ENCODE measurements around the gene ZDHHC17.
"Not testable (repeated sequence)": the region's sequence is repeated elsewhere in the genome, so short reads cannot be mapped to it uniquely, and the experiment has no call there.

The ZDHHC17 gene

DNA sequence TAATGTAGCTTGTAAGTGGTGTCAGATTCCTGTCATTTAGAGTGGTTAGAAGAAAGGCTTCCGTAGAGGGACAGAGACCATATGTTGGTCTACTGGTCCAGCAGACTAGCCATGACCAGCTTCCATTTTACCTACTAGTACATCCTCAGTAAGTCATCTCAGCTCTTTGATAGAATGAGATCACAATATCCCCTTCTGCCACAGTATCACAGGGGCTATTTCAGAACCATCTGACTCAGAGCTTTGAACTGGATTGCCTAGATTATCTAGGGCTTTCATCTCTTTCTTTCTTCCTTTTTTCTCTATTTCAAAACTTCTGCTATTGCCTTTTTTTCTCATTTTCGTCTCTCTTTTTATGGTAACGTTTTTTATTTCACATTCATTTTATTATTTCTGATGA is 4.7 kb downstream of the ZDHHC17 start:
- DNase-seq (ENCODE audit: low read depth) = no peak

DNA sequence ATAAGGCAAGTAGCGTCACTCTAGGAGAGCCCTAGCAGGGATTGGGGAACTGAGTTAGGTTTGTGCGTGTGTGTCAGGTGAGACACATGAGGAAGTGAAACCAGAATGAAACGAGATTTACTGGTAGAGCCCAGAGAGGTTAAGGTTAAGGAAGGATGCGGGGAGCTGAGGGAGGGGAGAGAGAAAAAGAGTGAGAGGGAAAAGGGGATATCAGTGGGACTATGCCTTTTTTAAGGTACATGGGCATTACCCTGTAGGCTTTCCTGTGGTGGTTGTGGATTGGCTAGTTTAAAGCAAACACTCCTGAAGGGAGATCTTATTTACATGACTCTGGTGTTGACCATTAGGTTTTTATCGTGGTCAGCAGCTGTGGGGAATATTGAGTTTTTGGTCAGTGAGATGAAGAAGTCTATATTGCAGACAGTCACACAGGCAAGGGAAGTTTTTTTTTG is 13.9 kb downstream of the ZDHHC17 start:
- DNase-seq (ENCODE audit: low read depth) = no peak

DNA sequence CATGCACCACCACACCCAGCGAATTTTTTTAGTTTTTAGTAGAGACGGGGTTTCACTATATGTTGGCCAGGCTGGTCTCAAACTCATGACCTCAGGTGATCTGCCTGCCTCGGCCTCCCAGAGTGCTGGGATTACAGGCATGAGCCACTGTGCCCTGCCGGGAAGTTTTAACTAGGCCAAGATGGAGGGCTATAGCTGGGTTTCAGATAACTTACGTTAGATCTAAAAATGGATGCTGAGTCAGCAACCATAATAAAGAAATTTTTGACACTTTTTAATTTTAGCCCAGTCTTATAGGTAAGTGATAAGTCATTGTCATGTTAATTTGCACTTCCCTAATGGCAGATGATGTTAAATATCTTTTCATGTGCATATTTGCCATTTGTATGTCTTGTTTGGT is 14.4 kb downstream of the ZDHHC17 start:
- DNase-seq (ENCODE audit: low read depth) = no peak

DNA sequence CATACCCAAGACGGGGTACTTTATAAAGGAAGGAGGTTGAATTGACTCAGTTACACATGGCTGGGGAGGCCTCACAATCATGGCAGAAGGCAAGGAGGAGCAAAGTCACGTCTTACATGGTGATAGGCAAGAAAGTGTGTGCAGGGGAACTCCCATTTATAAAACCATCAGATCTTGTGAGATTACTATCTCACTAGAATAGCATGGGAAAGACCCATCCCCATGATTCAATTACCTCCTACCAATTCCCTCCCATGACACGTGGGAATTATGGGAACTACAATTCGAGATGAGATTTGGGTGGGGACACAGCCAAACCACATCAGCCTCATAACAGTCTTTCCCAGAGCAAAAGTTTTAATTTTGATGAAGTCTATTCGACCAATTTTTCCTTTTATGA is 15.4 kb downstream of the ZDHHC17 start:
- DNase-seq (ENCODE audit: low read depth) = not testable (repeated sequence)

DNA sequence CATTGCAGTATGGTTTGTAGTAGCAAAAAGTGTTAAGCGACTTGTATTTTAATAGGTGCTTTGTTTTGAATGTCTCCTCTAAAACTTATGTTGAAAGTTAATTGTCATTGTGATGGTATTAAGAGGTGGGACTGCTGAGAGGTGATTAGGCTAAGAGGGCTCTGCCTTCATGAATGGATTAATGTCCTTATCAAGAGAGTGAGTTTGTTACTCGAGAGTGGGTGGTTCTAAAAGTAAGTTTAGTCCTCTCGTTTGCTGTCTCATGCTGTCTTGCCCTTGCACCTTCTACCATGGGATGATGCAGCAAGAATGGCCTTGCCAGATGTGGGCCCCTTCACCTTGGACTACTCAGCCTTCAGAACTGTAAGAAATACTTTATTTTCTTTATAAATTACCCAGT is 17.4 kb downstream of the ZDHHC17 start:
- DNase-seq (ENCODE audit: low read depth) = no peak

DNA sequence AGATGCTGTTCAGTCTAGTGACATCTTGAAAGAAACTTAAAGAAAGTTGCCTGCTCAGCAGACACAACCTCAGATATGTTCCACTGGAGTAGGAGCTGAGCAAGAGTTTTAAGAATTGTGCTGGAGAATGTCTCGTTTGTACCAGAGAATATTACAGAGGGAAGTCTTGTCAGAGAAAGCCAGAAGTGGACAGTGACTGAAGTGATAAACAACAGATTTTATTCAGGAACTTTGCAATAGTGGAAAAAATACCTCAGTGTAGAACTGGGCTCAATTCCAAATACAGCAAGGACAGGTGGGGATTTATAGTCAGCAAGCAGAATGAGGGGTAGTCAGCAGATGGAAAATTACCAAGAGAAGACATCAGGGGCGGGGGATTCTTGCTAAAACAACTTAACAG is 18.6 kb downstream of the ZDHHC17 start:
- no peak for DNase-seq (ENCODE audit: low read depth)

DNA sequence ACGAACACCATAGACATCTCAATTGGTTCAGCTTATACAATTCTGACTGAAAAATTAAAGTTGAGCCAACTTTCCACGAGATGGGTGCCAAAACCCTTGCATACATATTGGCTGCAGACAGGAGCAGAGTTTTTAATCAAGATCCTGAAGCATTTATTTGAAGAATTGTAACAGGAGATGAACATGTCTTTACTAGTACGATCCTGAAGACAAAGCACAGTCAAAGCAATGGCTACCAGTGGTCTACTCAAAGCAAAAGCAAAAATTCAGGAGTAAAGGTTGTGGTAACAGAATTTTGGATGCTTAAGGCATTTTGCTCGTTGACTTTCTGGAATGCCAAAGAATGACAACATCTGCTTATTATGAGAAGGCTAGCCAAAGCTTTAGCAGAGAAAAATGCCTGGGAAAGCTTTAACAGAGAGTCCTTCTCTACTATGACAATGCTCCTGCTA is 20.7 kb downstream of the ZDHHC17 start:
- peak; percentile 69 for DNase-seq (ENCODE audit: low read depth)

DNA sequence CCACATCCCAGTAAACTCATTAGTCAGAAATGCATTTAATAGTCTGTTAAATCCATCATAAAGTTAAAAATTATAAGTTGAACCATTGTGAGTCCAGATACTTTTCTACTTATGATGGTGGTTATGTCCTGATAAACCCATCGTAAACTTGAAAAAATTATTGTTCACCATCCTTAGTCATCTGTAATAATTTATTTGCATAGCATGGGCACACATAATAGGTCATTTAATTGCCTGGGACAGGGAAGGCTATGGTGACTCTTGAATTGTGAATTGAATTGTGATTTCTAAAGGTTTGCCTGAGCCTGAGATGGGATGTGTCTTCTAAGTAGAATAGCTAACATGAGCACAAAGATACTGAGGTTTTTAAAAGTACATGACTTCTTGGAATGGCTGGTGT is 21.5 kb downstream of the ZDHHC17 start:
- DNase-seq (ENCODE audit: low read depth) = no peak

DNA sequence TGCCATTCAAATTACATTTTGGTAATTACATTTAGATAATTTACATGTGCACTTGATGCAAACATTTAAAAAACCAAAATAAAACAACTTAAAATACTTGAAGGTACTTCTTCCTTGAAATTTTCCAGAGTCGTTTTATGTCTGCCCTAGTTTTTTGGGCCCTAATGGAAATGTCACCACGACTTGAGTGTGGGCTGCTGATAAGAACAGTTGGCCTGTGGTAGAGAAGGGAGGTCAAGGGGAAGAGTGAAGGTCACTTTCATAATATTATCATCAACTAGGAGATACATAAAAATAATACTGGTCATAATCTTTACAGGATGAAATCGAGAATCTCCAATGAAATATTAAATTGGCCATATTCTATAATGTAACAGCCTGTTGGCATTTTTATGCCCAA is 23.1 kb downstream of the ZDHHC17 start:
- DNase-seq (ENCODE audit: low read depth) = no peak

DNA sequence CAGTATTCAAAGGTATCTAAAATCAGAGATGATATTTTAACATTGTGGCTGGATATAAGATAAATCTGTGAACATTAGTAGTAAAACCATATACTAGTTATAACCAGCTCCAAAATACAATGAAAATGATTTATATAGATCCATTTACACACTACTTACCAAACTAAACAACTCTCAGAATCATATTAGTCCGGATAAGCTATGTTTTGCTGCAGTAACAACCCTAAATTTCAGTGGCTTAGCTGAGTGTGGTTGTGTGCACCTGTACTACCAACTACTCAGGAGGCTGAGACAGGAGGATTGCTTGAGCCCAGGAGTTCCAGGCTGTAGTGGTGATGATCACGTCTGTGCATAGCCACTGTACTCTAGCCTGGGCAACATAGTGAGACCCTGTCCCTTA is 23.8 kb downstream of the ZDHHC17 start:
- no peak for DNase-seq (ENCODE audit: low read depth)

DNA sequence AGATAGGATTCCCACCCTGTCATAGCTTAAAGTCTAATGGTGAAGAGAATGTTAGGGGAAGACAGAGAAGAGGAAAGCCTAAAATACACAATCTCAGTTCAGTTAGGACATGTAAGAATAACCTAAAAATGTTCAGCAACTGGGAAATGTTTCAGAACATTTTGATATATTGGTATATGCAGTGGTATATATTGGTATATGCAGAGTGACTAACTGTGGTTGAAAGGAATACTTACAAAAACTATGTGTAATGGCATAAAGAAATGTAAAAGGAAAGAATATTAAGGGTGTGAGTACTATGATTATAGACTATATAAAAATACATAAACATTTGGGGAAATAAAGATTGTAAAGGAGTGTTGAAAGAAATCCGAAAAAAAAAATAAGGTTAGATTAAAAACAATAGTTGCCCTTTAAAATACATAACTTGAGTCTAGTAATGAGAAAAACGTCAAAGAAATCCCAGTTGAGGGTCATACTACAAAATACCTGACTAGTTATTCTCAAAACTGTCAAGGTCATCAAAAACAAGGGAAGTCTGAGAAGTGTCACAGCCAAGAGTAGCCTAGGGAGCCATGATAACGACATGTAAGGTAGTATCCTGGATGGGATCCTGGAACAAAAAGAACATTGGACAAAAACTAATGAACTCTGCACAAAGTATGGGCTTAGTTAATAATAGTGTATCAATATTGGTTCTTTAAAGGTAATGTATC is 25.6 kb downstream of the ZDHHC17 start:
- no peak for DNase-seq (ENCODE audit: low read depth)

DNA sequence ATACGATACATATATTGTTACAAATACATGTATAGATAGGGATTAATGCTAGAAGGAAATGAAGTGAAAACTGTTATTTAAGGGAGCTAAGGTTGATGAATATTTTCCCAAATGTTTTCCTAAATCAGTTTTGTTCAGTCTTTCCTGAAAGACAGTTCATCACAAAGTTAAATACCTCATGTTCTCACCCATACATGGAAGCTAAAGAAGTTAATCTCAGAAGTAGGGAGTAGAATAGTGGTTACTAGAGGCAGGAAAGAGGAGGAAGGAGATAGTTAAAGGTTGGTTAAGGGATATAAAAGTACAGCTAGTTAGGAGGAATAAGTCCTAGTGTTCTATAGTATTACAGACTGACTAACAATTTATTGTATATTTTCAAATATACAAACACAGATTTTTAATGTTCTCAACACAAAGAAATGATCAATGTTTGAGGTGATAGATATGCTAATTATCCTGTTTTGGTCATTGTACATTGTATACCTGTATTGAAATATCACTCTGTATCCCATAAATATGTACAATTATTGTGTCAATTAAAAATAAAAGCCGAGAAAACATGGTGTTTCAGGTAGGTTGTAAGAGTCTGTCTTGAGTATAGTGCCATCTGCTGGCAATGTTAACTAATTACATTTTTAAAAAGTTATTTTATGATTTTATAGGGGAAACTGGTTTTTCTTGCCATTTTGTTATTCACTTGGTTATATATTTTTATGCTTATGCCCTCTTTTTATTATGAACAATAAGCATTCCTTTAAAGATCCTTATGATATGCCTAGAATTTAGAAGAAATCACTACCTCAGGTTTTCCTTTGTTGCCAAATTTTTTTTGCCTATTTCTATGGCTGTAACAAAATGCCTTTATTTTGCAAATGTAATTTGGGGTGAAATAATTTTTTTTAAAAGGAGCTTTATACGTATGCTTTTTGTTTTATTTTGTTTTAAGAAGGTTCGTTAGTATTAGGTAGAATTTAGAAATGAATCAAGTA is 26.9 kb downstream of the ZDHHC17 start:
- peak; percentile 4 for DNase-seq (ENCODE audit: low read depth)

DNA sequence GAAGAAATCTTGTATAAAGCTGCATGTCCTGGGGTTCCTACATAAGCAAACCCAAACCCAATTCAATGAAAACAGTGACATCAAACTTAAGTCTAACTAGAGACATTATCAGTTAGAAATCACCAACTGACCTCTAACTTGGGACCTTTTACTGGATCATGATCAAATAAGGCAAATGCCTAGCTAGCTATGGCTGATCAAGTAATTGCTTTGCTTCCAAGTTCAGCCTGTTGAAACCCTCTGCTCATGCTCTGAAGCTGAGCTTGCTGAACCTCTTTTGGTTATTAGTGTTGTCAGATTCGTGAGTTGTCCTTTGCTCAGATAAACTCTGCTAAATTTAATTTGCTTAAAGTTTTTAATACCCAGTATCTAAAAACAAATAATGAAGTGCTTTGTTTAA is 28.9 kb downstream of the ZDHHC17 start:
- DNase-seq (ENCODE audit: low read depth) = no peak

DNA sequence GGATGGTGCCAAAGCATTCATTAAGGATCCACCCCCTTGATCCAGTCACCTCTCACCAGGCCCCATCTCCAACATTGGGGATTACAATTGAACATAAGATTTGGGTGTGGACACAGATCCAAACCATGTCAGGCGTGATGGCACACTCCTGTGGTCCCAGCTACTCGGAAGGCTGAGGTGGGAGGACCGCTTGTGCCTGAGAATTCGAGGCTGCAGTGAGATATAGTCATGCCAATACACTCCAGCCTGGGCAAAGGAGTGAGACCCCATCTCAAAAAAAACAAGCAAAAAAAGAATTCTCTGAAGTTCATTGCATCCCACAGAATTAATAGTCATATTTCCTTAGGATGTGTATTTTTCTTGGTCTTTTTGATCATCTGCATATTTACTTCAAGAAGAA is 34.9 kb downstream of the ZDHHC17 start:
- DNase-seq (ENCODE audit: low read depth) = no peak

DNA sequence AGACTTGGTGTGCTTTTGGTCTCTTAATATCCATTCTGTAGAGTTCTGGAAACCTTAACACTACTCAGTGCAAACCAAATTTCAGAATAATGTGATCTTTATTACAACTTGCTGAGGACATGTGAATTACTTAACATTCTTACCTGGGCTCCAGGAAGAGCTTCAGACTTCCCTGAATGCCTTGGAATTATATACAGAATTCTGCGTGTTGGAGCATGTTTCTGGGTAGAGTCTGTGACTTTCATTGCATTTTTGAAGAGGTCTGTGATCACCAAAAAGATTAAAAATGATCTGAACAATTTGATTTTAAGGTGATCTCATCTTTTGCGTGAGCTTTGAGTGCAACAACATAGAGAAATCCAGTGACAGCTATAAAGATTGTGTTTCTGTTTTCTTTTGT is 35.4 kb downstream of the ZDHHC17 start:
- DNase-seq (ENCODE audit: low read depth) = no peak

DNA sequence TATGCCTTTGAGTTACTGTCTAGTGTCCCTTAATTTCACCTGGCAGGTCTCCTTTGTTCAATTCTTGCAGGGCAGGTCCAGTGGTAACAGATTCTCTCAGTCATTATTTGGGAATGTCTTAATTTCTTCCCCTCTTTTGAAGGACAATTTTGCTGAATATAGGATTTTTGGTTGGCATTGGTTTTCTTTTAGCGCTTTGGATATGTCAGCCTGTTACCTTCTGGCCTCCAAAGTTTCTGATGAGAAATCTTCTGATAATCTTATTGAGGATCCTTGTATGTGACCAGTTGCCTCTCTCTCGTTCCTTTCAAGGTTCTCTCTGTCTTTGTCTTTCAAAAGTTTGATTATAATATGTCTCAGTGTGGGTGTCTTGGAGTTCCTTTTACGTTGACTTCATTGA is 38.1 kb downstream of the ZDHHC17 start:
- no peak for DNase-seq (ENCODE audit: low read depth)

DNA sequence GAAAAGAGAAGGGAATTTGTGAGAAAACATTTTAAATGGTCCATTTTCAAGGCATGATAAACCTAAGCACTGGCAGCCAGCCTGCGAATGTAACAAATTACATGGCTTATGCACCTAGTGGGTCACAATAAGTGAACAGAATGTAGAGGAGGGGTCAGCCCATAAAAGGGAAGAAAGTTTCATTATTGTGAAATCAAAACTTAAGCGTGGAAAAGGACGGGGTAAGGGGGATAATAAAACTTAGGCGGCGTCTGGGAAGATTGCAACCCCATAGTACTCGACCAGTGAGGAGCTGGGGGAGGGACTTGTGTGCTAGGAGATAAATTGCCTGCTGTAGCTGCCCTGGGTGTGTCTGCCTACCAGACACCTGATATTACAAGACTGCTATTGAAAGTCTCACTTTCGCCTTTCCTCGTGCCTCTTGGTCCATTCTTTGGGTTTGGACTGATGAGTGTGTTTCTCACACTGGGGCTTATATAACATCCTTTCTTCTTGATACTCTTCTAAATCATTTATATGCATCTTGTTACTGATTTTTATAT is 40.6 kb downstream of the ZDHHC17 start:
- no peak for DNase-seq (ENCODE audit: low read depth)

DNA sequence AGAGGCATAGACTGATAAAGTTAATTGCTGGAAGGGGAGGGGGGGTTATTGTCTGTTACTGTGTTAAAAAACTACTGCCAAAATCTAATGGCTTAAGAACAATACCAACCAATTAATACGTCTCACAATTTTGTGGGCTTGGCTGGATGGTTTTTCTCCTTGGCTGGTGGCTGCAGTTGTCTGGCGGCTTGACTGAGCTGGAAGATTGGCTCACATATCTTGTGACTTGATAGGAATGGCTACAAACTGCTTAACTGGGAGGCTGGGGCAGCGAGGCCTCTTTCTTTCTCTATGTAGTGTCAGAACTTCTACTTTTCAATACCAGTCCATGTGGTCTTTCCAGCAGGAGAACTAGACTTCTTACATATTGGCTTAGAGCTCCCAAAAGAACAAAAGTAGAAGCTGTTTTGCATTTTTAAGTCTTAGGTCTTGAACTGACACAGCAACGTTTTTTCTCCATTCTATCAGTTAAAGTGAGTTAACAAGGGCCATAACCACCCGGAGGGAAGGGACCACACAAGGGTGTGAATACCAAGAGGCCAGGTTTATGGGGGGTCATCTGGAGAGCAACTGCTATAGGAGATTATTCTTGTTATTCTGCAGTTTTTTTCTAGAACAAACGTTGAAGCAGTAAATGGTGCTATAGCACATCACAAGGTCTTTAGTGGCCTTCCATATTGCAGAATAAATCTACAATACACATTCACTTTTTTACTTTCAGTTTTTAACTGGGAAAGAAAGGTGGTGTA is 46.9 kb downstream of the ZDHHC17 start:
- DNase-seq (ENCODE audit: low read depth) = no peak

DNA sequence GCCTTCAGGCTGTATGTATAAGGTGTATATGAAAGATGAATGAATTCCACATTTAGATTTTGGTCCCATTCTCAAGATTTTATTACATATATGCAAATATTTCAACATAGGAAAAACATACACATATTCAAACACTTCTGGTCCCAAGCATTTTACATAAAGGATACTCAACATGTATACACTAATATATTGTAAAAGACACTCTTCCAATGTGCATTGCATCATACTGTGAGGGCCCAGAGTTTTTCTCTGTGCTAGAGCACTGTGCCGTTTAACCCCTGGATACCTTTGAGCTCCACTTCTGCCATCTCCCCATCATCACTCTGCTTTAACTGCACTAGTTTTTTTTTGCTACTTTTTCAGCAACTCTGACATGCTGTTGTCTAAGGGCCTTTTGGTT is 48.1 kb downstream of the ZDHHC17 start:
- no peak for DNase-seq (ENCODE audit: low read depth)

DNA sequence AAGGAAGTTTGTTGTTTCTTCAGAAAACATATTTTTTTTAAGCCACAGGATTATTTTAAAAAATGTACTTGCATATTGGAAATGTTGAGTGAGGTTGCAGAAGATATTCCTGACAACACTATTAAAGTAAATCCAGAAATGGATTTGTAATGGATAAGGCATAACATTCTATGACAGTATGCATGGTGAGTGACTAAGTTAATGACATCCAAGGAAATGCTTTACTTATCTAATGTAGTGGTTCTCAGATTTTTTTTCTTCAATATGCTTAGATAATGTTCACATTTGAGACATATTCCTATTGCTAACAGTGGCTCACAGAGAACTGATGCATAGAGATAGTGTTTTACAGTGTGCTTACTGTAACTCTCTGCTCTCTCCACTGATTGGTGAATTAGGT is 49.4 kb downstream of the ZDHHC17 start:
- DNase-seq (ENCODE audit: low read depth) = no peak

DNA sequence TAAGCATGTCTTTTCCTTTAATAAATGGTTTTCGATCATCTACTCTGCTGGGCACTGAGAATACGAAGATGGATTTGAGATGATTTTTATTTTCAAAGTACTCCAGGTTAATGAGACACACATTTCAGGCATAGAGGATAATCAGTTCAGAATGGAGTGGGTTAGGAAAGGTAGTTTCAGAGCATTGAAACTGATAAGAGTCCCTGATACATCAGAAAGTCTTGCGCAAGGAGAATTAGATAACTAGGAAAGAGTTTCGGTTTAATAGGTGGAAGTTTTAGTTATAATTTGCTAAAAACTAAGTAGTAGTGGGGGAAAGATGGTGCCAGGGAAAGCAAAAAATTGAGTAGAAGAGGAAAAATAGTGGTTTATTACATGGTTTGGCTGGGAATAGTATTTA is 50.1 kb downstream of the ZDHHC17 start:
- DNase-seq (ENCODE audit: low read depth) = no peak

DNA sequence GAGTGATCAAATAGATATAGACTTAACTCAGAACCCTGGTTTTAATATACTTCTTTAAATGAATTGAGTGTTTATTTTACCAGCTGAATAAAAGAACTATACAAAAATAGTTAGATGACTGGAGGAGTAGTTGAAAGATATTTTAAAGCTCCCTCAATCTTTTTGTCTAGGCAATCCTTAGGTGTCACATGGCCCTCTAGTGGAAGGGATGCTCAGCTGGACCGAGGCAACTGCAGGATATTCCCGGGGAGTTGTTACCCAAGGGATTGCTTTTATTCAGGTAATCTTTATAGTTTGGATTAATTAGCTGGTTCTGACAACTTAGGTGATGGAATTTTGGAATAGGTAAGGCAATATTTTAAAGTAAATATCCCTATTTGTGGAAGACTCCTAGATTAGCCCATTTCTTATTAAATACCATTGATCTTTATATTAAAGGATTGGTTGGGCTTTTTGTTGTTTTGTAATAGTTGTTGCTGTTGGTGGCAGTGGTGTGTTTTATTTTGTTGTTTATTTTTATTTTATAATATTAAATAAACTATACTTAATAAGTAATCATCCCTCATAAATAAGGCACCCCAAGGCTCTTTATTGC is 57.1 kb downstream of the ZDHHC17 start:
- peak; percentile 17 for DNase-seq (ENCODE audit: low read depth)
